GM18520 (cell line): Measurements from ENCODE around the gene LZTFL1.

ENCODE experiments used
- ATAC-seq: cut with Tn5 transposase; IDR thresholded peaks from one replicate; pipeline ENCODE4 v1.9.1; 2021; ENCODE audit not compliant: unreplicated experiment

Gene LZTFL1

DNA sequence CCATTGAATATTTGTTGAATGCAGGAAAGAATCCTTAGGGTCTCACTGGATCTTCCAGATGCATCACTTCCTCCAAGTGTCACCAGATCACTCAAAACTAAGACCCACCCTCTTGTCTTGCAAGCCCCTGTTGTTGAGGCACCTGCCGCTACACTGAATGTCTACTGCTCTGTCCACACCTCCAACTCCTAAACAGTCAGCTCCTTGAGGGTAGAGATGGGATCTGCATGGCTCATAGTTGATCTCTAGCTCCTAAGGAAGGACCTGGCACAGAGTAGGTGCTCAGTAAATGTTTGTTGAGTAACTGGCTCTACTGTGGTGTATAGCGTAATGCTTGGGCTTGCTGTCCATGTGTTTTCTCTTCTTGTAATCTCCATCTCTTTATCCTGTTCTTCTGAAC is 54.4 kb downstream of the LZTFL1 start:
- ATAC-seq, result no peak

DNA sequence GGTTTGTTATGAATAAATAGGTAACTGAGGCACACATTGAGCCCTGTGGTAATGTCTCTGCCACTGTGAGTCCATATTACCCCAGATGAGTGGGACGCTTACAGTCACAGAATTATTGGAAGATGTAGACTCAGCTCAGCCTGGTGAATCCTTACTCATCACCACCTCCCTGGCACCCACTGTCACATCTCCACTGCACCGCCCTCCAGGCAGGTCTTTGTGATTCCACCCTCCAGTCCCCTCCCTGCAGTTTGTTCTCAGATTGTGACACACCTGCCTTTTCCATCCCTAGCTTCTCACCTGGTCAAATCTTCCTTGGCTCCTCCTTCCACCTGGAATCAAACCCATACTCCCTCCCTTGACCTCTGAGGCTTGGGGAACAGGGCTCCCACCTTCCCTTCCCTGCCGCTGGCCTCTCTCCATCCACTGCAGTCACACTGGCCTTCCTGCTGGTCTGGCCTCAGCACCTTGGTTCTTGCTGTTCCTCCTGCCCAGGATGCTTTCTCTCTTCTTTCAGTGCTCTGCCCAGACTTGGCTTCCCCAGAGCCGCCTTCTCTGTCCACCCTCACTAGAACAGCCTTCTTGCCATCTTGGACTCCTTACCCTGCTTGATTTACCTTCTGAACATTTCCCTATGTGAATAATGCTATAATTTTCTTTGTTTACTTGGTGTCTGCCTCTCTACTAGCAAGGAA is 55.0 kb downstream of the LZTFL1 start:
- ATAC-seq, result no peak

DNA sequence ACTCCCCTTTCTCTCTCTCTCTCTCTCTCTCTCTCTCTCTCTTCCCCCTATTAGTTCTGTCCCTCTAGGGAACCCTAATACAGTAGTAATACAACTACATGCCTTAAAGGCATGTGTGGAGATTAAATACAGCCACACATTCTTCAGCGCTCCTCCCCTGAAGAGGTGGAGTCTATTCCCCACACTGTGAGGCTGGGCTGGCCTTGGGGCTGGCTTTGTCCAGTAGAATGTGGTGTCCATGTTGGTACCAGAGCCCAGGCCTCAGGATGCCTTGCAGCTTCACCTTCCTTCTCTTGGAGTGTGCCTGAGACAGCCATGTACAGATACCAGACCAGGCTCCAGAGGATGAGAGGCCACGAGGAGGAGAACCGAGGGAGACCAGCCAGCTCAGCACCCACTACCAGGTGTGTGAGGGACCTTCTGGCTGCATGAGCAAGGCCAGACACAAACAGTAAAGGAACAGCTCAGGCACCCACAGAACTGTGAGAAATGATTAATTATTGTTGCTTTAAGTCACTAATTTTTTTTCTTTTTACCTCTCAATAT is 56.2 kb downstream of the LZTFL1 start:
- no peak for ATAC-seq

- no peak for ATAC-seq
Observed at GRCh38 chr3:45783667-45784066, 58.3 kb downstream of the LZTFL1 start.

GRCh38 chr3:45782381-45782780 is 59.5 kb downstream of the LZTFL1 start:
- no peak for ATAC-seq

- ATAC-seq, result no peak
Observed at GRCh38 chr3:45781841-45782240, 60.1 kb downstream of the LZTFL1 start.

- no peak for ATAC-seq
Observed at GRCh38 chr3:45781271-45781670, 60.6 kb downstream of the LZTFL1 start.

- no peak for ATAC-seq
Observed at GRCh38 chr3:45779746-45780735, 61.9 kb downstream of the LZTFL1 start.

DNA sequence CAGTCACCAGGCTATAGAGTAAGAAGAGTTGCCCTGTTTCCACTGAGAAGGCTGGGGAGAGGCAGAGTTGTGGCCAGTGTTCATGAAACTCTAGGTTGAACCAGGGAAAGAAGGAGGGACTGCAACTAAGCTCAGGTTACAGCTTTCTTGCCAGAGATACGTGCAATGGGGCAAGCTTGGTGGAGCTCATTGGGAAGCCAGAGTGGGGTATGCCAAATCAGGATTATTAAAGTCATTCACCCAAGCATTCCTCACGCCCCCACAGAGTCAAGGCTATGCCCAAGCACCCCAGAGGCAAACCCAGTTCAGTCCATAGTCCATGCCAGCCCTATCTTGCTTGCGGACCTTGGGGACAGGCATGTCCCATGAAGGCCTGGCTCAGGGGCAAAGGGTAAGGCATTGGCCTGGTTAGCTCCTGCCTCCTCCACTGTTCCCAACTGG is 63.1 kb downstream of the LZTFL1 start:
- ATAC-seq, result no peak

DNA sequence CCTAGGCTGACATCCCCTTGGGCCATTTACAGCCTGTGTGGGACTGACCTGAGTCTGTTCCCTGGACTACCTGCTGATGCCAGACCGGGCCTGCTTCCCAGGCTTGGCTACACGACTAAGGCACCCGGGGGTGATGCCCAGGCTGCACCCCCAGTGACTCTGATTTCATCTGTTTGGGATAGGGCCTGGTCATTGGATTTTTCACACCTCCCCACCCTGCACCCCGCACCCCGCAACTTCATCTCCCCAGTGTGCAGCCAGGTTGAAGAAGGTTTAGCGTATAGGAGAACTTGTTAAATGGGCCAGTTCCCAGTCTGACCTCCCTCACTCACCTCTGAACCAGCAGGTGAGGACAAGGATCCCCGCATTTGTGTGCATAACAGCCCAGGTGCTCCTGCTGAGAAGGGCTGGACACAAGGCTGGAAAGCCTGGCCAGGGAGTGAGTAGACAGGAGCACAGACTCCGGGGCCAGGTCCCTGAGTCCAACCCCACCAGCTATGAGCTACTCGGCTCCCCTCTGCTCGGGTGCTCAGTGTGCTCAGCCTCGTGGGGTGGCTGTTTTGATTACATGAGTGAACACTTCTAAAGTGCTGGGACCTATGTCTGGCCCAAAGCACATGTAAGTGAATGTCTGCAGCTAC is 64.1 kb downstream of the LZTFL1 start:
- no peak for ATAC-seq

DNA sequence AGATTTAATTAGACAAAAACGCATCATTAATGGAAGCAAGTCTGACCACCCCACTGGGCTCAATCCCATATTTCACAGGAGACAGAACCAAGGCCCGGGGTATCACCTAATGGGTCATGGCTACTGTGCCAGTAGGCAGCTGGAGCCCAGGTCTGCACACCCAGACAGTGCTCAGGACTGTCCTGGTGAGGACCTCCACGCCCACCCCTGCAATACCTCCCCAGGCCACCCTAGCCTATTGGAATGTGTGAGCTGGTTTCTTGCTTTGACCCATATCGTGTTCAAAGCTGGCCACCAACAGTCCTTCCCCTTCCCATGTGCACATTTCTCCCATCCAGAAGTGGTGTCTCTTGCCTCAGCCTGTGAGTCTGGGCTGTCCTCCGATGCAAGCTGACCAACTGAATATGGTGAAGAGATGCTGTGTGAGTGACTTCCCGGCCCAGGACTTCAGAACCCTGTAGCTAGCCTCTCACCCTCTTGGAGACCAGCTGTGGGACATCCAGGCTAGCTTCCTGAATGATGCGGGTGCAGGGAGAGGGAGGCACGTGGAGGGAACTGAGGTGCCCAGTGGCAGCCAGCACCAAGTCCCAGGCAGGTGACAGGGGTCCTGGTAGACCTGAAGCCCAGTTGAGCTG is 64.7 kb downstream of the LZTFL1 start:
- ATAC-seq, result no peak

DNA sequence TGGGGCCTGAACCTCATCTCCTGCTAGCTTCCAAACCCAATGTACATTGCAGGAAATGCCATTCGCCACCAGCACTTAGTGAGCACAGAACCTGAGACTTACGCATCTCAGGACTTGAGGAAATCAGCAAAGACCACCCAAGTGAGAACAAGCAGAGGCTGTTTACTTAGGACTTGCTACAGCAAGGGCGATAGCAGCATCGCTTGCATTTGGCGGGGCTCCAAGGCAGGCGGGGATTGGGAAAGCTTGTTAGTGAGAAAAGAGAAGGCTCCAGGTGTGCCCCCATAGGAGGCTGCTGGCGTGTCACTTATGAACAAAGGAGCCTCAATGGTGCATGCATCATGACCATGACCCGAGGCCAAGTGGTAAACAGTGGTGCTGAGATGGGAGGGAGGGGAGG is 65.3 kb downstream of the LZTFL1 start:
- ATAC-seq, result no peak

GRCh38 chr3:45776301-45776595 is 65.7 kb downstream of the LZTFL1 start:
- ATAC-seq, result no peak

DNA sequence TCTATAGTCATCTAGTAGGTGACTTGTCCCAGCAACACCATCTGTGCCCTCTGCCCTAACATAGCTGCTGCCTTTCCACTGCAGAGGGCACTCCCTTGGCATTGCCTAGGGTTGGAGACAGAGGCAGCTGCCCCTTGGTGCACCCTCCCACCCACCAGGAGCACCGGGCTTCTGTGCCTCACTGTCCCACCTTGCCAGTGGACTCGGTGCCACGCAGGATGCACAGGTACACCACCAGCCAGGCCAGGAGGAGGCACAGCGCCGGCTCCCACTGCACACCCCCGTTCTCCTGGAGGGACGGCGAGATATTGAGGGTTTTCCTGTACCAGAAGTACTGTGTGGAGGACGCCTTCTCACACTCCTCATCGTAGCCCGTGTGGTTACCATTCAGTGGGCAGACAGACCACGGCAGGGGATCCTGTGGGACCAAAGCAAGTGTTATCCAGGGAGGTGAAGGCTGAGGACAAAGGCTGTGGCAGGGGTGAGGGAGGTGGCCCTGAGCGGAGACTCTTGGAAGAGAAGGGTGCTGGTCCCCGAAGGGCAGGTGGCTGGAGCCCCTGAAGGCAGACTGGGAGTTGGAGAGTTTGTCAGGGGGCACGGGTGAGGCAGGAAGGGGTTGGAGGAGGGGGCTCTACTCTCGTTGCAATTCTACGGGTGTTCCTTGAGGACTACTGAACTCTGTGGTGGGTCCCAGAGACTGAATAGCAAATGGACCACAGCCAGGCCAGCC is 66.2 kb downstream of the LZTFL1 start:
- ATAC-seq, result no peak

DNA sequence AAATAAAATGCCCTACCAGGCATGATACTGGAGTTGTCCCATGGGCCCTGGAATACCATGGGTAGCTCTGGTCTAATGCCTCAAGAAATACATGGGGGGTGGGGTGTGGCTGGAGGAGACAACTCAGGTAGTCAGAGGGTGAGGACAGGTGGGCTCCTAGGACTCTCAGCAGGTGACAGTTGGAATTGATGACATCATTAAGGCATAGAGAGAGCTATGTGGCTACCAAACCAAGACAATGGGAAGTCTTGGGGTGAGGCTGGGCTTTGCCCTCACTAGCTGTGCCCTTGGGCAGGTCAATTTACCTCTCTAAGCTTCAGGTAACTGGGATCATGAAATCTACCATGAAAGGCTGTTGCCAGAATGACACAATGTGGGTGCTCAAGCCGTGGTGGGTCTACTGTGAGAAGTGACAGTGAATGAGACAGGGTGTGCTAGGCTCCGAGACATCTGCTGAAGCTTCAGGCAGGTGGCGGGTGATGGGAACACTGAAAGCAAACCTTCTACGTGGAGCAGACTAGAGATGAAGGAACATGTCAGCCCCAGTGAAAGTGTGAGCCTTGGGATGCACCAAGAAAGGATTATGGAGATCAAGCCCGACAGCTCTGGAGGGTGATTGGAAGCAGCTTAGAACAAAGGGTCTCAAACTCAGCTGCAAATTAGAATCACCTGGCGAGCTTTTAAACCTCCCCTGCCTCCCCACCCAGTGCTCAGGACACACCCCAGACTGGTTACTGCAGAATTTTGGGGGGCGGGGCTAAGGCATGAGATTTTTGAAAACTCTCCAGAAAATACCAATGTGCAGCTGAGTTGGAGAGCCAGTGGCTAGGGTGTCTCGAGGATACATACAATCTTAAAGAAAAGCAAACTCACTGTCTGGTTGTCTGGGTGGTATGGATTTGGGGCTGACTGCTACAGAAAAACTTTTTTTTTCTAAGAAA is 67.1 kb downstream of the LZTFL1 start:
- ATAC-seq, result no peak

DNA sequence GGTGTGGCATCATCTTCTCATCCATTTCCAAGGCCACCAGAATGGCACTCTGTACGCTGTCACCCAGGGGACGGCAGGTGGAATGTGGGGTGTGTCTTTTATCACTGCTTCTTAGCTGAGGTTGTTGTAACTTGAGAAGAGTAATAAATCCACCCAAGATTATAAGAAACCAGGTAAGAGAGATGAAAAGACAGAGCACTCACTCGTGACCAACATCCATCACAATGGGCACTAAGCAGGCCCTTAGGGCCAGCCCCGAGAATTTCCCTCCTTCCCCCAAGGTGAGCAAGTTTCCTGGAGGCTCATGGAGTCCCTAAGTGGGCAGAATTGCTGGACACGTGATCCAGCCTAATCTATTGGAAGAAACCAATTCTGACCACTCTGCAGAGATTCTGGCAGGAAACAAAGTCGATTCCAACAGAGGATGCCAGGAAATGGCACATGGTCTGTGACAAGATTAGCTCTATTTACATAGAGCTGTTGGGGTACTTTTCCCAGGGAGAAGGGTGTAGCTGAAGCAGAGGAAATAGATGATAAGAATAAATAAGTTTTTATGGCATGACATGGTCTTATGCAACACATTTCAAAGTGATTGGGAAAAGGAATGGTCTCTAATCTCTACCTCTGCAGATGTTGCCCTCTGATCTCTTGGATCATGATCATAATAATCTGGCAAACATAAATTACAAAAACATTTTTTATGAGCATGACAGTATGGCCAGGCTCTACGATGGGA is 68.0 kb downstream of the LZTFL1 start:
- no peak for ATAC-seq
